ENCODE data around the gene ROCK2. TPM values are rescaled to one million over a fixed set of nuclear protein-coding genes. Genes with fewer than 3 reads are reported as not detected.

ROCK2 gene
- total and polyA plus RNA-seq, 9 of the 15 experiments (the other 6 are each of a cell fraction or from before 2014, with no cell fraction given): 4.9 to 30.6 (median 14.3) TPM

- TF ChIP-seq GTF2B (IDR thresholded peaks at IDR 0.05; ENCODE audit: extremely low read depth, insufficient read length): no peak
- no peak for TF ChIP-seq ZNF696 (CRISPR knock-in tag; conservative IDR thresholded peaks at IDR 0.05)
- TF ChIP-seq EGR1 (conservative IDR thresholded peaks at IDR 0.05): no peak
- no peak for TF ChIP-seq UBTF (IDR thresholded peaks at IDR 0.05; ENCODE audit: borderline replicate concordance in 1 of 2, low read depth in 2 of 2, low read length in 2 of 2)
- no peak for TF ChIP-seq ESRRA (IDR thresholded peaks at IDR 0.05; ENCODE audit: borderline replicate concordance, low read depth)
- TF ChIP-seq U2AF2 (optimal IDR thresholded peaks at IDR 0.05; ENCODE audit: low read depth, low read length): no peak
- no peak for TF ChIP-seq ZNF134 (CRISPR knock-in tag; conservative IDR thresholded peaks at IDR 0.05)
- no peak for TF ChIP-seq IRF2 (CRISPR knock-in tag; IDR thresholded peaks at IDR 0.05)
- no peak for TF ChIP-seq ZSCAN32 (CRISPR knock-in tag; IDR thresholded peaks at IDR 0.05)
- no peak for TF ChIP-seq ZNF165 (CRISPR knock-in tag; IDR thresholded peaks at IDR 0.05; ENCODE audit: borderline replicate concordance)
Observed at GRCh38 chr2:11196246-11196645, 148.2 kb downstream of the ROCK2 start (continued).
